22Rv1 (cell line): ENCODE results near the gene NUP93.

ENCODE experiments used
- ZFX ChIP-seq: fragments of 450-650 bp; IDR thresholded peaks from 2 replicates; pipeline ENCODE4 v1.6.1; 2017; ENCODE audit warnings: antibody characterized with exemption, borderline replicate concordance
- TF ChIP-seq, protein P1 (sequence below): fragments of 450-650 bp; IDR thresholded peaks from 2 replicates; pipeline ENCODE4 v1.5.1; 2017; ENCODE audit warnings: mild to moderate bottlenecking

DNA sequence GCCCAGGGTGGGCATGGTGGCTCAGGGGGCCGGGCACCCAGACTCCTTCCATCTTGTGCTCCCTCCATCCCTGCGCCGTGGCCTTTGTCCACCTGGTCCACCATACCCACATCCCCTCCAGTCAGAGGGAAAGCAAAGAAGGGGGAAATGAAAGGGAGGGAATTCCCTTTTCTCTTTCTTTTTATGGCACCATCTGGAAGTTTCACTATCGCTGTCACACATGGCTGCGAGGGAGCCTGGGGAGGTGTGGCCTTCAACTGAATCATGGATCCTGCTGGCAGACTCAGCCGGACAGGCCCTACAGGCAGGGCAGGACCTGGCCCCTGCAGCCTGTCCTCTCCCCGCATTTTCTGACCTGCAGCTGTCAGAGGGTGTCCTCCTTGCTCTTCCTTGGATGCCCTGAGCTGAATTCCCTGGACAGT is 141.3 kb downstream of the NUP93 start:
- TF ChIP-seq, protein P1, sequence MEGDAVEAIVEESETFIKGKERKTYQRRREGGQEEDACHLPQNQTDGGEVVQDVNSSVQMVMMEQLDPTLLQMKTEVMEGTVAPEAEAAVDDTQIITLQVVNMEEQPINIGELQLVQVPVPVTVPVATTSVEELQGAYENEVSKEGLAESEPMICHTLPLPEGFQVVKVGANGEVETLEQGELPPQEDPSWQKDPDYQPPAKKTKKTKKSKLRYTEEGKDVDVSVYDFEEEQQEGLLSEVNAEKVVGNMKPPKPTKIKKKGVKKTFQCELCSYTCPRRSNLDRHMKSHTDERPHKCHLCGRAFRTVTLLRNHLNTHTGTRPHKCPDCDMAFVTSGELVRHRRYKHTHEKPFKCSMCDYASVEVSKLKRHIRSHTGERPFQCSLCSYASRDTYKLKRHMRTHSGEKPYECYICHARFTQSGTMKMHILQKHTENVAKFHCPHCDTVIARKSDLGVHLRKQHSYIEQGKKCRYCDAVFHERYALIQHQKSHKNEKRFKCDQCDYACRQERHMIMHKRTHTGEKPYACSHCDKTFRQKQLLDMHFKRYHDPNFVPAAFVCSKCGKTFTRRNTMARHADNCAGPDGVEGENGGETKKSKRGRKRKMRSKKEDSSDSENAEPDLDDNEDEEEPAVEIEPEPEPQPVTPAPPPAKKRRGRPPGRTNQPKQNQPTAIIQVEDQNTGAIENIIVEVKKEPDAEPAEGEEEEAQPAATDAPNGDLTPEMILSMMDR, result no peak
- TF ChIP-seq ZFX, result no peak
